Measurements from ENCODE around the gene CNNM2.
"Not testable (repeated sequence)": the region's sequence is repeated elsewhere in the genome, so short reads cannot be mapped to it uniquely, and the experiment has no call there.

The CNNM2 gene

GRCh38 chr10:102926842-102927241, 8.7 kb downstream of the CNNM2 start:
- no peak for DNase-seq (ENCODE audit: low read depth in 3 of 3)

GRCh38 chr10:102927311-102928010, 9.4 kb downstream of the CNNM2 start:
- DNase-seq (ENCODE audit: low read depth in 3 of 3) = no peak

- DNase-seq (ENCODE audit: low read depth in 3 of 3) = not testable (repeated sequence)
These were observed 10.3 kb downstream of the CNNM2 start for GRCh38 chr10:102928442-102928841.

GRCh38 chr10:102930720-102931119, 12.6 kb downstream of the CNNM2 start:
- no peak for DNase-seq (ENCODE audit: low read depth in 3 of 3)

GRCh38 chr10:102931643-102932042, 13.5 kb downstream of the CNNM2 start:
- no peak for DNase-seq (ENCODE audit: low read depth in 3 of 3)

GRCh38 chr10:102935505-102935904, 17.4 kb downstream of the CNNM2 start:
- DNase-seq (ENCODE audit: low read depth in 3 of 3) = no peak

GRCh38 chr10:102935939-102936605, 18.0 kb downstream of the CNNM2 start:
- DNase-seq (ENCODE audit: low read depth in 3 of 3) = peak in 1 of 3 experiments; percentile 38

- no peak for DNase-seq (ENCODE audit: low read depth in 3 of 3)
These were observed 23.3 kb downstream of the CNNM2 start for GRCh38 chr10:102941401-102941800.

- no peak for DNase-seq (ENCODE audit: low read depth in 3 of 3)
These were observed 27.4 kb downstream of the CNNM2 start for GRCh38 chr10:102945449-102945848.

GRCh38 chr10:102945962-102946361, 27.9 kb downstream of the CNNM2 start:
- no peak for DNase-seq (ENCODE audit: low read depth in 3 of 3)

GRCh38 chr10:102946992-102947391, 28.9 kb downstream of the CNNM2 start:
- DNase-seq (ENCODE audit: low read depth in 3 of 3) = no peak

GRCh38 chr10:102948176-102948575, 30.1 kb downstream of the CNNM2 start:
- no peak for DNase-seq (ENCODE audit: low read depth in 3 of 3)

GRCh38 chr10:102948786-102949185, 30.7 kb downstream of the CNNM2 start:
- no peak for DNase-seq (ENCODE audit: low read depth in 3 of 3)

GRCh38 chr10:102949916-102950315, 31.8 kb downstream of the CNNM2 start:
- no peak for DNase-seq (ENCODE audit: low read depth in 3 of 3)

- DNase-seq (ENCODE audit: low read depth in 3 of 3) = no peak
These were observed 33.2 kb downstream of the CNNM2 start for GRCh38 chr10:102951316-102951715.

- DNase-seq (ENCODE audit: low read depth in 3 of 3) = no peak
These were observed 41.3 kb downstream of the CNNM2 start for GRCh38 chr10:102959360-102959759.

GRCh38 chr10:102960157-102960556, 42.1 kb downstream of the CNNM2 start:
- no peak for DNase-seq (ENCODE audit: low read depth in 3 of 3)

GRCh38 chr10:102962267-102962666, 44.2 kb downstream of the CNNM2 start:
- DNase-seq (ENCODE audit: low read depth in 3 of 3) = no peak

GRCh38 chr10:102962951-102963755, 45.1 kb downstream of the CNNM2 start:
- no peak for DNase-seq (ENCODE audit: low read depth in 3 of 3)

GRCh38 chr10:102963756-102964025, 45.6 kb downstream of the CNNM2 start:
- DNase-seq (ENCODE audit: low read depth in 3 of 3) = no peak

GRCh38 chr10:102964064-102964463, 46.0 kb downstream of the CNNM2 start:
- not testable (repeated sequence) for DNase-seq (ENCODE audit: low read depth in 3 of 3)

- DNase-seq (ENCODE audit: low read depth in 3 of 3) = no peak
These were observed 46.6 kb downstream of the CNNM2 start for GRCh38 chr10:102964713-102965112.

- no peak for DNase-seq (ENCODE audit: low read depth in 3 of 3)
These were observed 47.3 kb downstream of the CNNM2 start for GRCh38 chr10:102965311-102965851.
